Measurements from ENCODE around the gene DTNB.

Gene DTNB

GRCh38 chr2:25335971-25336370 lies 337.4 kb downstream of the DTNB start:
- Histone ChIP-seq H3K27me3 (ENCODE audit: low read length) (no peaks in the 10 kb centered on the region), H3K9me3 (ENCODE audit: insufficient read depth, low read length) (no peaks in the 10 kb centered on the region), H3K4me2 (ENCODE audit: low read depth, low read length, poor library complexity, severe bottlenecking) (no peak overlapping the region), H3K4me3 (ENCODE audit: insufficient read depth, low read length, poor library complexity, severe bottlenecking) (no peak overlapping the region), H3K9ac (ENCODE audit: low read length) (no peak overlapping the region), H3F3A (ENCODE audit: insufficient read depth) (no peaks in the 10 kb centered on the region), H2AFZ (ENCODE audit: low read depth, low read length, severe bottlenecking) (no peak overlapping the region), H3K36me3 (ENCODE audit: low read length) (no peaks in the 10 kb centered on the region), H4K20me1 (ENCODE audit: low read depth, low read length) (no peaks in the 10 kb centered on the region; the same call in 1 of the 2 replicates), H3K79me2 (ENCODE audit: insufficient read depth, low read length) (no peaks in the 10 kb centered on the region; the same call in 1 of the 2 replicates), H3K9me2 (replicated peaks; ENCODE audit: insufficient read depth, low read length) (no peaks in the 10 kb centered on the region), H3K27ac (ENCODE audit: low read depth, low read length) (no peak overlapping the region)
- TF ChIP-seq EZH2phosphoT487 (conservative IDR thresholded peaks at IDR 0.05; ENCODE audit: low read length): no peak
- no peak for TF ChIP-seq CTCF (IDR thresholded peaks at IDR 0.05; ENCODE audit: insufficient read depth, low read length, poor library complexity, severe bottlenecking)

- H3K79me2 ChIP-seq (ENCODE audit: insufficient read depth, low read length): no peaks in the 10 kb centered on the region; the same call in 1 of the 2 replicates
- H3F3A ChIP-seq (ENCODE audit: insufficient read depth): no peaks in the 10 kb centered on the region
- no peak overlapping the region for H3K4me2 ChIP-seq (ENCODE audit: low read depth, low read length, poor library complexity, severe bottlenecking)
- no peak overlapping the region for H3K4me3 ChIP-seq (ENCODE audit: insufficient read depth, low read length, poor library complexity, severe bottlenecking)
- no peak overlapping the region for H3K9ac ChIP-seq (ENCODE audit: low read length)
- H3K36me3 ChIP-seq (ENCODE audit: low read length): no peaks in the 10 kb centered on the region
- no peaks in the 10 kb centered on the region for H3K9me2 ChIP-seq (replicated peaks; ENCODE audit: insufficient read depth, low read length)
- no peaks in the 10 kb centered on the region; the same call in 1 of the 2 replicates for H4K20me1 ChIP-seq (ENCODE audit: low read depth, low read length)
- H3K27me3 ChIP-seq (ENCODE audit: low read length): no peaks in the 10 kb centered on the region
- H2AFZ ChIP-seq (ENCODE audit: low read depth, low read length, severe bottlenecking): no peak overlapping the region
- no peaks in the 10 kb centered on the region for H3K9me3 ChIP-seq (ENCODE audit: insufficient read depth, low read length)
- TF ChIP-seq CTCF (IDR thresholded peaks at IDR 0.05; ENCODE audit: insufficient read depth, low read length, poor library complexity, severe bottlenecking): no peak
- TF ChIP-seq EZH2phosphoT487 (conservative IDR thresholded peaks at IDR 0.05; ENCODE audit: low read length): no peak
- H3K27ac ChIP-seq (ENCODE audit: low read depth, low read length): no peak overlapping the region
Observed at GRCh38 chr2:25335204-25335603, 338.2 kb downstream of the DTNB start.

- Histone ChIP-seq H3K9me3 (ENCODE audit: insufficient read depth, low read length) (no peaks in the 10 kb centered on the region), H3K27me3 (ENCODE audit: low read length) (no peaks in the 10 kb centered on the region), H3K9me2 (replicated peaks; ENCODE audit: insufficient read depth, low read length) (no peaks in the 10 kb centered on the region), H4K20me1 (ENCODE audit: low read depth, low read length) (no peaks in the 10 kb centered on the region; the same call in 1 of the 2 replicates), H3K27ac (ENCODE audit: low read depth, low read length) (no peak overlapping the region), H3K9ac (ENCODE audit: low read length) (no peak overlapping the region), H2AFZ (ENCODE audit: low read depth, low read length, severe bottlenecking) (no peak overlapping the region), H3K79me2 (ENCODE audit: insufficient read depth, low read length) (no peaks in the 10 kb centered on the region; the same call in 1 of the 2 replicates), H3K4me2 (ENCODE audit: low read depth, low read length, poor library complexity, severe bottlenecking) (no peak overlapping the region), H3K4me3 (ENCODE audit: insufficient read depth, low read length, poor library complexity, severe bottlenecking) (no peak overlapping the region), H3F3A (ENCODE audit: insufficient read depth) (no peaks in the 10 kb centered on the region), H3K36me3 (ENCODE audit: low read length) (no peaks in the 10 kb centered on the region)
- no peak for TF ChIP-seq CTCF (IDR thresholded peaks at IDR 0.05; ENCODE audit: insufficient read depth, low read length, poor library complexity, severe bottlenecking)
- no peak for TF ChIP-seq EZH2phosphoT487 (conservative IDR thresholded peaks at IDR 0.05; ENCODE audit: low read length)
Observed at GRCh38 chr2:25334482-25334881, 338.9 kb downstream of the DTNB start.
